ENCODE results near the gene ZNF670.

Gene ZNF670

DNA sequence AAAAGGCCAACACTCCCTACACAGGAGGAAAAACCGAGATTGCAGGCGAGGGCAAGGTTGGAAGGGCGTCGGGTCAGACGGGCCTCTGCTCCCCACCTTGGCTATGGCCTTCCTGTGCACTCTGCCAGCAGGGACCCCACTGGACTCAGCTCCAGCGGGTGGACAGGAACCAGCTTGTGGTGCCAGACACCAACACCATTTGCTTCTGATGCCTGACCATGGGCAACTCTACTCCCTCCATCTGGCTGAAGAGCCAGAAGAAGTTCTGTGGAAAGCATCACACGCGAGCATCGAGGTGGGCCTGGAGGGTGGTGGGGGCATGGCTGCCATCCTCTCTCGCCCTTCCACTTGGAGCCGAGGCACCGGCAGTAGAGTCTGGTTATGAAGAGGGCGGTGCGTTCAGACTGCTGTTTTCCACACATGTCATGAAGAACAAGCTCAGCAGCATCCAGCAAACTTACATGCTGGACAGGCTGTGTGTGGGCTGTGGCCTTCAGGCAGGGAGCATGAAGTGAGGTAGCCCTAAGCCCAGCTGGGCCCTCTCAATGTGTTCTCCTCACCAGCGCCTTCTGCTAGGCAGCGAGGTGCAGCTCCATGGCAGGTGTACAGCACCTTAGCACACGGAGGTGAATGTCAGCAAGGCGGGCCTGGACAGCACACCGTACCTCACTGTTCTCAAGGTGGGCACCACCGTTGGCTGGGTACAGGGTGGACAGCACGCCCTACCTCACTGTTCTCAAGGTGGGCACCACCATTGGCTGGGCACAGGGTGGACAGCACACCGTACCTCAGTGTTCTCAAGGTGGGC is 41.2 kb upstream of the ZNF670 start:
- Histone ChIP-seq H2AFZ (ENCODE audit: low read depth, low read length) (no peak overlapping the region), H3K79me2 (ENCODE audit: low read length) (no peaks in the 10 kb centered on the region), H3K27ac (ENCODE audit: low read length) (no peak overlapping the region), H3K9ac (ENCODE audit: low read length) (no peak overlapping the region), H3K4me1 (ENCODE audit: low read length) (no peaks in the 10 kb centered on the region), H3K4me3 (ENCODE audit: low read length) (no peak overlapping the region), H4K20me1 (ENCODE audit: insufficient read depth, low read length) (peaks cover 1% of the 10 kb centered on the region; the same call in 1 of the 2 replicates), H3K36me3 (replicated peaks; ENCODE audit: low read depth, low read length) (peaks cover under 1% of the 10 kb centered on the region), H3K27me3 (ENCODE audit: low read depth, low read length) (no peaks in the 10 kb centered on the region), H3K4me2 (ENCODE audit: low read length) (no peak overlapping the region), H3K9me3 (ENCODE audit: insufficient read depth, low read length) (no peaks in the 10 kb centered on the region)
- no peak for TF ChIP-seq EZH2phosphoT487 (IDR thresholded peaks at IDR 0.05; ENCODE audit: low read depth)
- TF ChIP-seq CTCF (IDR thresholded peaks at IDR 0.05; ENCODE audit: low read depth, low read length) = no peak

GRCh38 chr1:247118946-247119446 is 40.4 kb upstream of the ZNF670 start:
- no peaks in the 10 kb centered on the region for H4K20me1 ChIP-seq (ENCODE audit: insufficient read depth, low read length)
- TF ChIP-seq CTCF (IDR thresholded peaks at IDR 0.05; ENCODE audit: low read depth, low read length) (peak; percentile 47), EZH2phosphoT487 (IDR thresholded peaks at IDR 0.05; ENCODE audit: low read depth) (no peak)
- no peak overlapping the region for H3K4me3 ChIP-seq (ENCODE audit: low read length)
- H3K27me3 ChIP-seq (ENCODE audit: low read depth, low read length) = no peaks in the 10 kb centered on the region
- H3K9ac ChIP-seq (ENCODE audit: low read length) = no peak overlapping the region
- H3K4me1 ChIP-seq (ENCODE audit: low read length) = no peaks in the 10 kb centered on the region
- H3K27ac ChIP-seq (ENCODE audit: low read length) = no peak overlapping the region
- H3K79me2 ChIP-seq (ENCODE audit: low read length) = no peaks in the 10 kb centered on the region
- no peak overlapping the region for H3K4me2 ChIP-seq (ENCODE audit: low read length)
- no peaks in the 10 kb centered on the region for H3K36me3 ChIP-seq (replicated peaks; ENCODE audit: low read depth, low read length)
- H3K9me3 ChIP-seq (ENCODE audit: insufficient read depth, low read length) = no peaks in the 10 kb centered on the region
- no peak overlapping the region for H2AFZ ChIP-seq (ENCODE audit: low read depth, low read length)

GRCh38 chr1:247115545-247115944 is 36.9 kb upstream of the ZNF670 start:
- Histone ChIP-seq H2AFZ (ENCODE audit: low read depth, low read length) (no peak overlapping the region), H3K4me2 (ENCODE audit: low read length) (no peak overlapping the region)

More at GRCh38 chr1:247115545-247115944, 36.9 kb upstream of the ZNF670 start:
- Histone ChIP-seq H3K4me1 (ENCODE audit: low read length) (no peaks in the 10 kb centered on the region), H3K79me2 (ENCODE audit: low read length) (no peaks in the 10 kb centered on the region), H3K9me3 (ENCODE audit: insufficient read depth, low read length) (no peaks in the 10 kb centered on the region), H3K27me3 (ENCODE audit: low read depth, low read length) (no peaks in the 10 kb centered on the region), H3K4me3 (ENCODE audit: low read length) (no peak overlapping the region), H4K20me1 (ENCODE audit: insufficient read depth, low read length) (no peaks in the 10 kb centered on the region), H3K36me3 (replicated peaks; ENCODE audit: low read depth, low read length) (no peaks in the 10 kb centered on the region), H3K27ac (ENCODE audit: low read length) (no peak overlapping the region), H3K9ac (ENCODE audit: low read length) (no peak overlapping the region)
- TF ChIP-seq CTCF (IDR thresholded peaks at IDR 0.05; ENCODE audit: low read depth, low read length) (no peak), EZH2phosphoT487 (IDR thresholded peaks at IDR 0.05; ENCODE audit: low read depth) (no peak)
